GM12891 (cell line): ENCODE results near the gene KCNIP1.
"Not testable (repeated sequence)": the region's sequence is repeated elsewhere in the genome, so short reads cannot be mapped to it uniquely, and the experiment has no call there.

ENCODE experiments used
- DNase-seq: peaks from one replicate; pipeline ENCODE4 v3.0.0; 2011; ENCODE audit warnings: low spot score; ENCODE audit not compliant: insufficient read length
- FAIRE-seq: peaks from 2 replicates; lab custom pipeline; 2011; peaks lifted over from hg19 to GRCh38; lab: Jason Lieb, UNC
- PAX5 ChIP-seq: IDR thresholded peaks from 2 replicates; pipeline ENCODE4 v1.6.1; 2011; ENCODE audit warnings: low read length, moderate library complexity, mild to moderate bottlenecking; ENCODE audit not compliant: insufficient read depth, severe bottlenecking
- POLR2A ChIP-seq: IDR thresholded peaks from 2 replicates; pipeline ENCODE4 v1.6.1; 2011; ENCODE audit warnings: low read depth, low read length, control low read depth
- POLR2AphosphoS5 ChIP-seq: IDR thresholded peaks from 2 replicates; pipeline ENCODE4 v1.6.1; 2011; ENCODE audit warnings: low read depth, low read length, control low read depth
- POU2F2 ChIP-seq: IDR thresholded peaks from 2 replicates; pipeline ENCODE4 v1.6.1; 2011; ENCODE audit warnings: low read depth, mild to moderate bottlenecking, control low read depth, low read length, moderate library complexity
- SPI1 ChIP-seq: IDR thresholded peaks from 2 replicates; pipeline ENCODE4 v1.6.1; 2011; ENCODE audit warnings: low read depth, low read length, control low read depth
- TAF1 ChIP-seq: IDR thresholded peaks from 2 replicates; pipeline ENCODE4 v1.6.1; 2011; ENCODE audit warnings: low read depth, low read length, control low read depth

KCNIP1 gene

GRCh38 chr5:170541146-170541769 lies 37.4 kb downstream of the KCNIP1 start:
- TF ChIP-seq TAF1 (no peak), POLR2A (no peak), SPI1 (no peak), POU2F2 (no peak), POLR2AphosphoS5 (no peak)
- no peak for DNase-seq
- FAIRE-seq = no peak

GRCh38 chr5:170542691-170543293 lies 39.0 kb downstream of the KCNIP1 start:
- DNase-seq (no peak), FAIRE-seq (no peak)
- no peak for TF ChIP-seq POLR2AphosphoS5
- no peak for TF ChIP-seq POLR2A
- TF ChIP-seq SPI1 = no peak
- no peak for TF ChIP-seq POU2F2
- no peak for TF ChIP-seq PAX5
- TF ChIP-seq TAF1 = no peak

GRCh38 chr5:170545313-170545712 lies 41.5 kb downstream of the KCNIP1 start:
- FAIRE-seq = no peak

DNA sequence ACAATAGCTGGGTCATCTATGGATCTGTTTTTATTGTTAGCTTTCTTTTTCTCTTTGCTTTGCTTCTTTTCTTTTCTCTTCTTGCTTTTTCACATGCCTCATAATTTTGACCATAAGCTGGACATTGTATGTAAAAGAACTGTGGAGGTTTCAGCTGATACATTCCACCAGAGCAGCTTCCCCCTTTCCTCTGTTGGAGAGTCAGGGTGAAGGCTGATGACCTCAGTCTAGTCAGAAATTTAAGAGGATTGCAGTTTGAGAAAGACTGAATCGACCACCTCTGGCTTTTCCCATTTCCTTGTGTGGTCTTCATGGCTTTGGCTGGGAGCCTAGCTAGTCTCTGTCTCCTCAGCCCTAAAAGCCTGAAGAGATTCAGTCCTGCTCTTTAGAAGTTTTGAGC lies 42.0 kb downstream of the KCNIP1 start:
- DNase-seq (no peak), FAIRE-seq (no peak)
- TF ChIP-seq POU2F2 = no peak
- no peak for TF ChIP-seq POLR2A
- TF ChIP-seq PAX5 = no peak
- TF ChIP-seq SPI1 = no peak
- TF ChIP-seq POLR2AphosphoS5 = no peak
- TF ChIP-seq TAF1 = no peak

More at GRCh38 chr5:170545313-170545712, 41.5 kb downstream of the KCNIP1 start:
- no peak for TF ChIP-seq POLR2A
- no peak for TF ChIP-seq POLR2AphosphoS5
- TF ChIP-seq POU2F2 = no peak
- no peak for TF ChIP-seq PAX5
- no peak for TF ChIP-seq TAF1
- no peak for TF ChIP-seq SPI1
- no peak for DNase-seq

DNA sequence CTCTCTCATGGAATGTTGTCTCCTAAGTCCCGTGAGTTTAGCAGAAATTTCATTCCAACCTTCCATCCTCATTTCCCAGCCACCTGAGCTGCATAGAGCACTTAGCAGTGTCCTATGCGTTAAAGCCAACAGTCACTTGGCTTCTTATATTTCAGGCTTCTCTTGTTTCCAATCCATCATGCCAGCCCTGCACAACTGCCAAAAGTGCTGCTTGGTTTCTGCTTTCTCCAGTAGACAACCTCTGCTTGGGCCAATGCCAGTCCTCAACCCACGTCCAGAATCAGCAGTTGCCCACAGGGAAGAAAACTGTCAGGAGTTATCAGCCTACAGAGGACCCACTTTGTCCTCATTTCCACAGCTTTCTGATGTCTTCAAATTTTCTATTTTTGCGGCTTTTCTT lies 42.5 kb downstream of the KCNIP1 start:
- FAIRE-seq (no peak), DNase-seq (no peak)
- no peak for TF ChIP-seq POU2F2
- no peak for TF ChIP-seq PAX5
- TF ChIP-seq POLR2A = no peak
- no peak for TF ChIP-seq POLR2AphosphoS5
- TF ChIP-seq TAF1 = no peak
- no peak for TF ChIP-seq SPI1

- DNase-seq = not testable (repeated sequence)
- peak; percentile 78 for FAIRE-seq
Observed at GRCh38 chr5:170550382-170550781, 46.6 kb downstream of the KCNIP1 start.

DNA sequence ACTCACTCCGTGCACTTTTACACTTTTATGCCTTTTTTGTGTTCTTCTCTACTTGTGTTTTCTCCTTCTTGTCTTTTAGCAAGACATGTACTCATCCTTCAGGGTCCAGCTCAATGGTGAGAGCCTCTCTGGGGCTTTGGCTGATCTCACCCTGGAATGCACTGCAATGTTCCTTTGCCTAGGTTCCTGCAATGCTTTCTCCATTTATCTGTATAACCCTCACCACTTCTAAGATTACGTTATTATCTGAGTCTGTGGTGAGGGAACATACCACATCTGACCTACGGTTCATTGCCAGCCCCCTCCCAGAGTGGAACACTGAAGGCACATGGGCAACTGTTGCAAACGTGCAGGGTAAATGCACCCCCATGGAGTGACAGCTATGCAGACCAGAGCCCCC lies 47.3 kb downstream of the KCNIP1 start:
- no peak for TF ChIP-seq TAF1
- no peak for TF ChIP-seq POLR2A
- no peak for TF ChIP-seq SPI1
- no peak for TF ChIP-seq POLR2AphosphoS5
- no peak for TF ChIP-seq POU2F2
- TF ChIP-seq PAX5 = no peak
- no peak for FAIRE-seq
- DNase-seq = no peak

DNA sequence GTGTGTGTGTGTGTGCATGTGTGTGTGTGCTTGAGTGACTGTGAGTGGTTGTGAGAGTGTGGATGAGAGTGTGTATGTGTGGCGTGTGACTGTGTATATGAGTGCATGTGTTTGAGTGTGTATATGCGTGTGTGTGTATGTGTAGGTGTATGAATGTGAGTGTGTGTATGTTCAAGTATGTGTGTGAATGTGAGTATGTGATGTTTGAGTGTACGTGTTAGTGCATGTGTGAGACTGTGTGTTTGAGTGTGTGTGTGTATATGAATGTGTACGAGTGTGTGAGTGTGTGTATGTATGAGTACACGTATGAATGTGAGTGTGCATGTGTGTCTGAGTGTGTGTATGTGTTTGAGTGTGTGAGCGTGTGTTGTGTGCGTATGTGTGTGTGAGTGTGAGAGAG lies 47.8 kb downstream of the KCNIP1 start:
- TF ChIP-seq PAX5 = no peak
- no peak for TF ChIP-seq POLR2A
- no peak for TF ChIP-seq SPI1
- no peak for TF ChIP-seq POU2F2
- no peak for TF ChIP-seq POLR2AphosphoS5
- TF ChIP-seq TAF1 = no peak
- FAIRE-seq (no peak), DNase-seq (no peak)

- no peak for FAIRE-seq
- no peak for TF ChIP-seq POU2F2
- no peak for TF ChIP-seq SPI1
- no peak for TF ChIP-seq PAX5
- TF ChIP-seq POLR2A = no peak
- TF ChIP-seq TAF1 = no peak
- no peak for TF ChIP-seq POLR2AphosphoS5
Observed at GRCh38 chr5:170552621-170553115, 48.8 kb downstream of the KCNIP1 start.

More at GRCh38 chr5:170552621-170553115, 48.8 kb downstream of the KCNIP1 start:
- DNase-seq = no peak
